Measurements from ENCODE around the gene DOCK6.

Gene DOCK6

DNA sequence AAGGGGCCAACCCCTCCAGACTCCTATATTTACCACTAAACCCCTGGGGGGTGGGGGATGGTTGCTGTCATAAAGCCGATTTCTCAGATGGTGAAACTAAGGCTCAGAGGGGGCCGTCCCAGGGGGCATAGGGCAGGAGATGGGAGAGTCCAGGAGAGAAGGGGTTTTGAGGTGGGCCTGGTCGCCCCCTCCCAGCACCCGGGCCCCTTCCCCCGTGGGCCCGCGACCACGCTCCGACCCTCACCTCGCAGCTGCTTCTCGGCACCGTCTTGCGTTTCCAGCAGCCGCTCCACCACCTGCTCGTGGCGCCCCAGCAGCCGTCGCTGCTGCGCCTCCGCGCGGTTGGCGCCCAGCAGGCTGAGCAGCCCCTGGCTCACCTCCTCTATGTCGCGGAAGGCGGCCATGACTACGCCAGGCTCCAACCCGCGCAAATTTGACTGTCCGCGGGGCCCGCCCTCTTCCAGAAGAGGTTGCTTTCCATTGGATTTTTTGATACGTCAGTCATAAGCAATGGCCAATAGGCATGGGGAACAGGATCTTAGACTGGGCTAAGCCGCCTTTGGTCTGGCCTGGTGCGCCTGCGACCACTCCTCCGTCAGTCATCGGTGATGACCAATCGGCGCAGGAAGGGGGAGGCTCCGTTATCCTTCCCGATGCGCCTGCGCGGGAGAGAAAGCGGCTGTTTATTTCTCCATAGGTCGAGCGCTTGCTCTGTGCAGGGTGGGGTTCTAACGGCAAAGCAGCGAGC lies 106.8 kb downstream of the DOCK6 start, which contains the start of gene SPC24:
SPC24 (minus strand) TSS at position 410 of the 748 bp plus-strand sequence; CDS start at position 404, 6 bp downstream.
- TF ChIP-seq, protein P1, sequence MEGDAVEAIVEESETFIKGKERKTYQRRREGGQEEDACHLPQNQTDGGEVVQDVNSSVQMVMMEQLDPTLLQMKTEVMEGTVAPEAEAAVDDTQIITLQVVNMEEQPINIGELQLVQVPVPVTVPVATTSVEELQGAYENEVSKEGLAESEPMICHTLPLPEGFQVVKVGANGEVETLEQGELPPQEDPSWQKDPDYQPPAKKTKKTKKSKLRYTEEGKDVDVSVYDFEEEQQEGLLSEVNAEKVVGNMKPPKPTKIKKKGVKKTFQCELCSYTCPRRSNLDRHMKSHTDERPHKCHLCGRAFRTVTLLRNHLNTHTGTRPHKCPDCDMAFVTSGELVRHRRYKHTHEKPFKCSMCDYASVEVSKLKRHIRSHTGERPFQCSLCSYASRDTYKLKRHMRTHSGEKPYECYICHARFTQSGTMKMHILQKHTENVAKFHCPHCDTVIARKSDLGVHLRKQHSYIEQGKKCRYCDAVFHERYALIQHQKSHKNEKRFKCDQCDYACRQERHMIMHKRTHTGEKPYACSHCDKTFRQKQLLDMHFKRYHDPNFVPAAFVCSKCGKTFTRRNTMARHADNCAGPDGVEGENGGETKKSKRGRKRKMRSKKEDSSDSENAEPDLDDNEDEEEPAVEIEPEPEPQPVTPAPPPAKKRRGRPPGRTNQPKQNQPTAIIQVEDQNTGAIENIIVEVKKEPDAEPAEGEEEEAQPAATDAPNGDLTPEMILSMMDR (IDR thresholded peaks at IDR 0.05), result no peak

DNA sequence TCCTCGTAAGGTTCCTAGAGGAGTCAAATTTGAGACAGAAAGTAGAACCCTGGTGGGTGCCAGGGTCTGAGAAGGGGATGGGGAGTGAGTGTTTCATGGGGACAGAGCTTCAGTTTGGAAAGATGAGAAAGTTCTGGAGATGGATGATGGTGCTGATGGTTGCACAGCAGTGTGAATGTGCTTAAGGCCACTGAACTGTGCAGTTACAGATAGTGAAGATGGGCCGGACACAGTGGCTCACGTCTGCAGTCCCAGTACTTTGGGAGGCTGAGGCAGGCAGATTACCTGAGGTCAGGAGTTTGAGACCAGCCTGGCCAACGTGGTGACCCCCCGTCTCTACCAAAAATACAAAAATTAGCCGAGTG lies 107.7 kb downstream of the DOCK6 start:
- TF ChIP-seq, protein P1 (IDR thresholded peaks at IDR 0.05), result no peak

DNA sequence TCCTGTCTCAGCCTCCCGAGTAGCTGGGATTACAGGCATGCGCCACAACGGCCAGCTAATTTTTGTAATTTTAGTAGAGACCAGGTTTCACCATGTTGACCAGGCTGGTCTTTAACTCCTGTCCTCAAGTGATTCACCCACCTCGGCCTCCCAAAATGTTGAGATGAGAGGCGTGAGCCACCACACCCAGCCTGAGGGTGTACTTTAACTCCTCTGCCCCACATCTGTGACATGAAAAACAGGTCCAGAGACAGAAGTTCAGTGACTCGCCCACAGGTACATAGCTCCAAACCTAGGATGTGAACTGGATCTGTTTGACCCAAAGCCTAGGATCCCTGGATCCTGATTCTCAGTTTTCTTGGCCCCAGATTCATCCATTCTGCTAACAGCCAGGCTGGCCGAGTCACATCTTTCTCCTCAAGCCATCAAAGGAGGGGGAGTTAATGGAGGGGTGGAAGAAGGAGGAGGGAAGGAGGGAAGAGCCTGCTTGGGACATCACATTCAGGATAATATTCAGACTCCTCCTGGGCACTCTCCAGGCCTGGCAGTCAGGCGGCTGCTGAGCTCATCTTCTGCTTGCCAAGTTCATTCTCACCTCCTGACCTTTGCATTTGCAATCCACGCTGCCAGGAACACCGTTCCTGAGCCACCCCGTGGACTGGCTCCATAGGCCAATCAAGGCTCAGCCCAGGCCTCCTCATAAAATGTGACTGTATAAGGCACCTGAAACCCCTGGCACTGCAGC lies 109.8 kb downstream of the DOCK6 start:
- TF ChIP-seq, protein P1 (IDR thresholded peaks at IDR 0.05), result no peak

DNA sequence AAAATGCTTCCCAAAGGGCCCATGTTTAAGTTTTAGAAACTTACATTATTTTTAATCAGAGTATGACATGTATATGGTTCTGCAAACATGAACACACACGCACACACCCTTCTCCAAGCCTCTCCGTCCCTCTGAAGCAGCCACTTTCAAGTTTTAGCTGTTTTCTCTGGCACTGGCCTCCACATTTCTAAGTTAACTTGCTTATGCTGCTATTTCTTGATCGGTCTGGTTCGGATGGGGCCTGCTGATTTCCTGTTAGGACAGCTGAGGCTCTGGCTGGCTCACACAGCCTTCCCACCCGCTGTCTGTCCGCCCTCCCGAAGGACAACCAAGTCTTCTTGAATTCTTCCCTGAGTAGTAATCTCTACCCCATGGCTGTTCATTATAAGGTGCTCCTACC lies 111.1 kb downstream of the DOCK6 start:
- TF ChIP-seq, protein P1 (IDR thresholded peaks at IDR 0.05), result no peak

Measured in LNCAP (cell line).